Keratinocyte (primary cell): Measurements from ENCODE around the gene ZP2. TPM values are rescaled to one million over a fixed set of nuclear protein-coding genes. Genes with fewer than 3 reads are reported as not detected.

Experiments
- DNase-seq: peaks from one replicate; pipeline ENCODE4 v3.0.0-alpha.2; 2011; ENCODE audit warnings: low read depth, missing footprints, low spot score
- FAIRE-seq: peaks from 2 replicates; lab custom pipeline; 2011; peaks lifted over from hg19 to GRCh38; lab: Jason Lieb, UNC
- H2AFZ ChIP-seq: 2 replicates; pipeline ENCODE4 v1.6.0; 2012; ENCODE audit warnings: low read length, control low read depth, inconsistent platforms; ENCODE audit not compliant: control insufficient read depth
- H3K27ac ChIP-seq: 2 replicates; pipeline ENCODE4 v1.5.1; 2011; ENCODE audit warnings: low read length; ENCODE audit not compliant: control insufficient read depth, insufficient read depth
- H3K27me3 ChIP-seq: 3 replicates; pipeline ENCODE4 v1.6.0; 2011; ENCODE audit warnings: low read length; ENCODE audit not compliant: control insufficient read depth, insufficient read depth; ENCODE audit errors: extremely low read depth
- H3K36me3 ChIP-seq, 2 experiments: 2 replicates in 1 of 2; 3 replicates in 1 of 2; pipeline ENCODE4 v1.5.1; 2011; ENCODE audit warnings: low read length in 2 of 2, mild to moderate bottlenecking in 1 of 2; ENCODE audit not compliant: control insufficient read depth in 2 of 2, insufficient read depth in 2 of 2; ENCODE audit errors: extremely low read depth in 1 of 2
- H3K4me1 ChIP-seq: 3 replicates; pipeline ENCODE4 v1.5.1; 2011; ENCODE audit warnings: low read length; ENCODE audit not compliant: control insufficient read depth, insufficient read depth; ENCODE audit errors: extremely low read depth
- H3K4me2 ChIP-seq: 3 replicates; pipeline ENCODE4 v1.6.0; 2011; ENCODE audit warnings: low read depth, low read length; ENCODE audit not compliant: control insufficient read depth, insufficient read depth; ENCODE audit errors: extremely low read depth
- H3K4me3 ChIP-seq, 3 experiments: fragments of 200-600 bp in 1 of 3; sonication (generic) in 1 of 3; 2 replicates in 2 of 3; 3 replicates in 1 of 3; pipeline ENCODE4 v1.5.1; 2011 to 2016; ENCODE audit warnings: low read length in 3 of 3, mild to moderate bottlenecking in 3 of 3, control low read depth in 2 of 3, inconsistent platforms in 1 of 3, low read depth in 1 of 3, mixed read lengths in 1 of 3, mixed run types in 1 of 3, moderate library complexity in 1 of 3; ENCODE audit not compliant: control insufficient read depth in 2 of 3, insufficient read depth in 2 of 3; ENCODE audit errors: extremely low read depth in 1 of 3
- H3K79me2 ChIP-seq: 2 replicates; pipeline ENCODE4 v1.6.0; 2012; ENCODE audit warnings: low read length; ENCODE audit not compliant: control insufficient read depth, insufficient read depth
- H3K9ac ChIP-seq: 3 replicates; pipeline ENCODE4 v1.6.0; 2011; ENCODE audit warnings: low read length; ENCODE audit not compliant: control insufficient read depth, insufficient read depth; ENCODE audit errors: extremely low read depth
- H3K9me1 ChIP-seq: 3 replicates; pipeline ENCODE4 v1.6.0; 2011; ENCODE audit warnings: low read length; ENCODE audit not compliant: control insufficient read depth, insufficient read depth; ENCODE audit errors: extremely low read depth
- H3K9me3 ChIP-seq: 2 replicates; pipeline ENCODE4 v1.5.1; 2012; ENCODE audit warnings: low read depth, low read length; ENCODE audit not compliant: control insufficient read depth
- H4K20me1 ChIP-seq: 3 replicates; pipeline ENCODE4 v1.6.0; 2011; ENCODE audit warnings: low read length; ENCODE audit not compliant: control insufficient read depth, insufficient read depth; ENCODE audit errors: extremely low read depth
- EZH2 ChIP-seq: IDR thresholded peaks from one replicate; pipeline ENCODE4 v1.6.1; 2012; ENCODE audit warnings: inconsistent platforms, mild to moderate bottlenecking, low read length, moderate library complexity
- dilution Hi-C: fragments of 300-500 bp; cut with MboI; formaldehyde crosslinking; loops from one replicate; pipeline ENCODE4 v1.7.0; 2020; ENCODE audit warnings: low sequenced_read_pairs; ENCODE audit not compliant: extremely low pct_ligation_motif_present
- polyA plus RNA-seq, 5 experiments: library from polyadenylated mRNA; depleted of rRNA in 3 of 5; stranded (reverse) in 3 of 5; stranded (forward) in 1 of 5; unstranded in 1 of 5; fragments of >200 nt; gene quantifications; 1 replicate in 1 of 5; 2 replicates in 3 of 5; 3 replicates in 1 of 5; pipeline versions ENCODE4 v1.2.1 to v1.2.3, GENCODE V29; 2011 to 2012; ENCODE audit warnings: missing spikeins in 2 of 5, low read depth in 1 of 5, low replicate concordance in 1 of 5
- TF ChIP-seq, protein P1 (sequence below), 3 experiments: IDR thresholded peaks in 1 of 3; conservative IDR thresholded peaks in 1 of 3; optimal IDR thresholded peaks in 1 of 3; 2 replicates in 2 of 3; 3 replicates in 1 of 3; pipeline versions ENCODE3 to v1.5.1; 2011; ENCODE audit warnings: low read length in 3 of 3, mild to moderate bottlenecking in 3 of 3, moderate library complexity in 2 of 3, control low read depth in 1 of 3, inconsistent platforms in 1 of 3; ENCODE audit not compliant: insufficient read depth in 2 of 3; ENCODE audit errors: extremely low read depth in 1 of 3

The ZP2 gene
- polyA plus RNA-seq, 1 donor (not counting 4 experiments of a cell fraction or from before 2014, with no cell fraction given): not detected

DNA sequence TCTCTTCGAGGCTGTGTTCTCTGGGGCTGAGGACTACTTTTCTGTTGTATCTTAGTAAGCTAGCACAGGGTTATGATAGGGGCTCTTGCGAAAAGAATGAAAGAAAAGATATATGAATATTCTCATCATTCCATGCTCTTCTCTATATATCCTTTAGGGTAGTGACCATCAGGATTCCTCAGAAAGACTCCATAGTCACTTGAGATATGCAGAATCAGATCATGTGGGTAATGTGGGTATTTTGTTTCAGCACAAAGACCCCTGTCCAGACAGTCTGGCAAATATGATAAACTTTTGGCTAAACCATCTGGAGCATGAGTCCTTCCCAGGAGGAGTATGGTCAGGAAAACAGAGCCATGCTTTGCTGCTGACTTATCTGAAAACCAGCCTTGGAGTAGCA, 45.3 kb upstream of the ZP2 start:
- Histone ChIP-seq H3K9me1 (no peaks in the 10 kb centered on the region), H4K20me1 (no peaks in the 10 kb centered on the region), H3K4me1 (no peaks in the 10 kb centered on the region), H3K4me2 (no peak overlapping the region), H3K27me3 (peaks cover 13% of the 10 kb centered on the region), H2AFZ (no peak overlapping the region), H3K79me2 (no peaks in the 10 kb centered on the region), H3K9me3 (no peaks in the 10 kb centered on the region), H3K27ac (no peak overlapping the region), H3K36me3 (no peaks in the 10 kb centered on the region), H3K9ac (no peak overlapping the region), H3K4me3 (no peak overlapping the region)
- dilution Hi-C loops: no loop called here
- DNase-seq: no peak
- TF ChIP-seq EZH2: no peak
- TF ChIP-seq, protein P1, sequence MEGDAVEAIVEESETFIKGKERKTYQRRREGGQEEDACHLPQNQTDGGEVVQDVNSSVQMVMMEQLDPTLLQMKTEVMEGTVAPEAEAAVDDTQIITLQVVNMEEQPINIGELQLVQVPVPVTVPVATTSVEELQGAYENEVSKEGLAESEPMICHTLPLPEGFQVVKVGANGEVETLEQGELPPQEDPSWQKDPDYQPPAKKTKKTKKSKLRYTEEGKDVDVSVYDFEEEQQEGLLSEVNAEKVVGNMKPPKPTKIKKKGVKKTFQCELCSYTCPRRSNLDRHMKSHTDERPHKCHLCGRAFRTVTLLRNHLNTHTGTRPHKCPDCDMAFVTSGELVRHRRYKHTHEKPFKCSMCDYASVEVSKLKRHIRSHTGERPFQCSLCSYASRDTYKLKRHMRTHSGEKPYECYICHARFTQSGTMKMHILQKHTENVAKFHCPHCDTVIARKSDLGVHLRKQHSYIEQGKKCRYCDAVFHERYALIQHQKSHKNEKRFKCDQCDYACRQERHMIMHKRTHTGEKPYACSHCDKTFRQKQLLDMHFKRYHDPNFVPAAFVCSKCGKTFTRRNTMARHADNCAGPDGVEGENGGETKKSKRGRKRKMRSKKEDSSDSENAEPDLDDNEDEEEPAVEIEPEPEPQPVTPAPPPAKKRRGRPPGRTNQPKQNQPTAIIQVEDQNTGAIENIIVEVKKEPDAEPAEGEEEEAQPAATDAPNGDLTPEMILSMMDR (optimal IDR thresholded peaks at IDR 0.05 in 1 of 3, IDR thresholded peaks at IDR 0.05 in 1 of 3, conservative IDR thresholded peaks at IDR 0.05 in 1 of 3; ENCODE audit: extremely low read depth in 1 of 3, insufficient read depth in 2 of 3, low read length in 3 of 3): no peak
- FAIRE-seq: no peak

DNA sequence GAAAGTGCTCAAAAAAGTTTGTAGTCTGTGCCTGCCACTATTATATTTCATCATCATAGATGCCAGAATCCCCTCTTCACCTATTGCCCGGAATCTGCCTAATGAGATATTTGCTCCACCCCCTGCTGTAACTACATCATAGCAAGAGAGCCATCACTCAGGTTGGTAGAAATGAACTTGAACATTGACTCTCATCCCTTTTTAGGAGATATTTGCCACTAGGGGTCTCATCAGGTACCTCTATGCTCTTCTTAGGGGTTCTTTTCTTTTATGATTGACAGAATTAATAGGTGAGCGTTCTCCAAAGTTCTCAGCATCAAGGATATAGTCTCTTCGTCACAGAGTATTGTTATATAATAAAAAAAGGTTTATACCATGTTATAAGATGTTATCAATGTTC, 42.1 kb upstream of the ZP2 start:
- no peaks in the 10 kb centered on the region for H3K4me1 ChIP-seq
- H3K9ac ChIP-seq: no peak overlapping the region
- H3K79me2 ChIP-seq: no peaks in the 10 kb centered on the region
- no peak overlapping the region for H2AFZ ChIP-seq
- no peaks in the 10 kb centered on the region for H3K9me3 ChIP-seq
- peaks cover 13% of the 10 kb centered on the region for H3K27me3 ChIP-seq
- no peak overlapping the region for H3K27ac ChIP-seq
- H3K4me3 ChIP-seq: no peak overlapping the region
- DNase-seq: no peak
- no peak overlapping the region for H3K4me2 ChIP-seq
- no peak for FAIRE-seq
- H4K20me1 ChIP-seq: no peaks in the 10 kb centered on the region
- dilution Hi-C loops: no loop called here
- H3K9me1 ChIP-seq: no peaks in the 10 kb centered on the region
- TF ChIP-seq EZH2: no peak
- TF ChIP-seq, protein P1 (optimal IDR thresholded peaks at IDR 0.05 in 1 of 3, IDR thresholded peaks at IDR 0.05 in 1 of 3, conservative IDR thresholded peaks at IDR 0.05 in 1 of 3; ENCODE audit: extremely low read depth in 1 of 3, insufficient read depth in 2 of 3, low read length in 3 of 3): no peak
- H3K36me3 ChIP-seq: no peaks in the 10 kb centered on the region
